HG03558 (cell line): ENCODE data around the gene FBXW7.

Source experiments
- ATAC-seq: cut with Tn5 transposase; IDR thresholded peaks from one replicate; pipeline ENCODE4 v1.9.1; 2021; ENCODE audit warnings: moderate number of reproducible peaks; ENCODE audit not compliant: unreplicated experiment; ENCODE audit errors: extremely low read depth

FBXW7 gene

DNA sequence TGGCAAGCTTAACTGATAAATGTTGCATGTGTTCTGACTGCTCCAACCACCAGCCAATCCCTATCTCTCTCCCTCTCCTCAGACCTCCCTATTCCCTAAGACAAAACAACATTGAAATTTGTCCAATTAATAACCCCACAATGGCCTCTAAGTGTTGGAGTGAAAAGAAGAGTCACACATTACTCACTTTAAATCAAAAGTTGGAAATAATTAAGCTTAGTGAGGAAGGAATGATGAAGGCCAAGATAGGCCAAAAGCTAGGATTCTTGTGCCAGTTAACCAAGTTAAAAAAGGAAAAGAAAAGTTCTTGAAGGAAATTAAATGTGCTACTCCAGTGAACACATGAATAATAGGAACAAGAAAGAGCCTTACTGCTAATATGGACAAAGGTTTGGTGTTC is 55.6 kb downstream of the FBXW7 start:
- ATAC-seq, result no peak

DNA sequence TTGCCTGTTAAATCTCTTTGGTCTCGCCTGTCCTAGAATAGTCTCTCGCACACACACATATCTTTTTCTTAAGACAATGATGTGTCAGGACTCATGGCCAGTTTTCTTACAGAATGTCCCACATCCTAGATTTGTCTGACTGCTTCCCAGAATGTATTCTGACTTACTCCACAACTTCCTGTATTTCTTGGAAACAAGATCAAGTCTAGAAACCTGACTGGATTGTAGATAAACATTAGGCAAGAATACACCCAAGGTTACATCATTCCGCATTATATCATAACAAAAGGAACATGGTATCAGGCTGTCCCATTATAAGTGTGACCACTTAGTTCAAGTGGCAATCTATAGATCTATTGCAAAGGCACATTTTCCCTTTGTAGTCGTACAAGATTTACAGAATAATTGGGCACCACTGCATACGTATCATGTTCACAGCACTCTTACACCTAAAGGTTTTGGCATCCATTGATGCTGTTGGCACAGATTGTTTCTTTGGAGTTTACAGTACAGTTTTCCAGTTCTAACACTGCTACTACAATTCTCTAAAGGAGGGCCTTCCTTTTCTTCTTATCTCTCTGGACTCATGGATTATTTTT is 56.4 kb downstream of the FBXW7 start:
- no peak for ATAC-seq

DNA sequence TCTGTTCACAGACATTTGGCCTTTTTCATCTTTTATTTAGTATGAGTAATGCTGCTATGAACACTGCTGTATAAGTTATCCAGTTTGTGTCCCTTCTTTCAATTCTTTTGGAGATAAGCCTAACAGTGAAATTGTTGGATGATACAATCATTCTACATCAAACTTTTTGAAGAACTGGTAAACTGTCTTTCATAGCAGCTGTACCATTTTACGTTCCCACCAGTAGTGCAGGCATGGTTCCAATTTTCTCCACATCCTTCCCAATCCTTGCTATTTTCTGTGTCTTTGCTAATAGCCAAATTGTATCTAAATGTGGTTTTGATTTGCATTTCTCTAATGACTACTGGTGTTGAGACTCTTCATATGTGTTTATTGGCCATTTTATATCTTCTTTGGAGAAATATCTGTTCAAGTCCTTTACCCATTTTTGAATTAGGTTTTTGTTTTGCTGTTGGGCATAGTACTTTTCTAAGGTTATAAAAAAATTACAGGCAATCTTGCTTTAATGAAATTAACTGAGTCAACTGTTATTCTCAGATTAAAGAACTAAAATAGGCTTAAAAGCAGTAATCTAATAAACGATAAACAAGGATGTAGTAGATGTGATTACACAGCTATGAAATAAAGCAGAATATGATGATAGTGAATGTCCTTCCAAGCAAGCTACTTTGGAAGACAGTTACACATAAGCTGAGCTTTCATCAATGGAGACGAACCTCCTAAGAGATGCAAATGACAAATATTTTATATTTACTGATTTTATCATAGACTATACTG is 57.2 kb downstream of the FBXW7 start:
- ATAC-seq, result no peak

DNA sequence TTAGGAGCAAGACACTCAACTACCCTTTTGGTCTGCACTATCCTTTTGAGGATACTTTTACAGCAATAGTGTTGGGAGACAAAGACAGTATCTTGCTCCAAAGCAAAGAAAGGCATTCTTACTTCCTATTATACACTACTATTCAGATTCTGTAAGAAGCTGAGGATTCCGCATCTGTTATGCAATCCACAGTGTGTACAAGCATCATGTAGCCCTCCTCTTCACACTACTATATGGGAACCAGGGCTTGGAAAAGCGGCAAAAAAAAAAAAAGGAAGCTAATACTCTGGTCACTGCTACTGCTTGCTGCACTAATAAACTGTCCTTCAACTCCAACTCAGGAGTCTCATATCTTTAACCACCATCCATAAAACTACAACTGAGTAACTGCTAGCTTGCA is 59.1 kb downstream of the FBXW7 start:
- no peak for ATAC-seq

DNA sequence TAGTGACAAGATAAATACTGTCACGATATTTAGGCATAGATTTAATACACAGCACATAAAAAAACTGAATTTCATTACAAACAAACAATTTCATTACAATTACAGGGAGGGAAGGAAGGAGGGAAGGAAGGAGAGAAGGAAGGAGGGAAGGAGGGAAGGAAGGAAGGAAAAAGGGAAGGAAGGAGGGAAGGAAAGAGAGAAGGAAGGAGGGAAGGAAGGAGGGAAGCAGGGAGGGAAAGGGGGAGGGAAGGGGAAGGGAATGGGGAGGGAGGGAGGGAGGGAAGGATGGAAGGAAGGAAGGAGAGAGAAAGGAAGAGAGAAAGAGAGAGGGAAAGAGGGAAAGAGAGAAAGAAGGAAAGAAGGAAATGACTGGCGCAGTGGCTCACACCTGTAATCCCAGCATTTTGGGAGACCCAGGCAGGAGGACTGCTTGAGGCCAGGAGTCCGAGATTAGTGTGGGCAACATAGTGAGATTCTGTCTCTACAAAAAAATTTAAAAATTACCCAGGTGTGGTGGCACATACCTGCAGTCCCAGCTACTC is 64.6 kb downstream of the FBXW7 start:
- no peak for ATAC-seq

DNA sequence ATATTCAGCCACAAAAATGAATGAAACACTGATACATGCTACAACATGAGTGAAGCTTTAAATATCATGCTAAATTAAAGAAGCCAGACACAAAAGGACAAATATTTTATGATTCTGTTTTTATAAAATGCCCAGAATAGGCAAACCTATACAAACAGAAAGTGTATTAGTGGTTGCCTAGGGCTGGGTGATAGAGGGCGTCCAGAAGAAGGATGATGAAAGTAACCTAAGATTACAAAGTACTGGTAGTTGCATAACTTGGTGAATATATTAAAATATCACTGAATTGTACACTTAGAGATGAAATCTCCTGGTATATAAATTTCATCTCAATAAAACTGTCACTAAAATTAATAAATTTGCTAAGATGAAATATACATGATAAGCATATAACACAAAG is 67.5 kb downstream of the FBXW7 start:
- ATAC-seq, result no peak

DNA sequence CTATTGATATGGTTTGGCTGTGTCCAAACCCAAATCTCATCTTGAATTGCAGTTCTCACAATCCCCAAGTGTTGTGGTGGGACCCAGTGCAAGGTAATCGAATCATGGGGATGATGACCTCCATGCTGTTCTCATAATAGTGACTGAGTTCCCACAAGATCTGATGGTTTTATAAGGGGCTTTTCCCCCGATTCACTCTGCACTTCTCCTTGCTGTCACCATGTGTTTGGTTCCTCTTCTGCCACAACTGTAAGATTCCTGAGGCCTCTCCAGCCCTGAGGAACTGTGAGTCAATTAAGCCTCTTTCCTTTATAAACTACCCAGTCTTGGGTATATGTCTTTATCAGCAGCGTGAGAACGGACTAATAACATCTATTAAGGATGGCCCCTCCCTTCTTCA is 68.8 kb downstream of the FBXW7 start:
- no peak for ATAC-seq

DNA sequence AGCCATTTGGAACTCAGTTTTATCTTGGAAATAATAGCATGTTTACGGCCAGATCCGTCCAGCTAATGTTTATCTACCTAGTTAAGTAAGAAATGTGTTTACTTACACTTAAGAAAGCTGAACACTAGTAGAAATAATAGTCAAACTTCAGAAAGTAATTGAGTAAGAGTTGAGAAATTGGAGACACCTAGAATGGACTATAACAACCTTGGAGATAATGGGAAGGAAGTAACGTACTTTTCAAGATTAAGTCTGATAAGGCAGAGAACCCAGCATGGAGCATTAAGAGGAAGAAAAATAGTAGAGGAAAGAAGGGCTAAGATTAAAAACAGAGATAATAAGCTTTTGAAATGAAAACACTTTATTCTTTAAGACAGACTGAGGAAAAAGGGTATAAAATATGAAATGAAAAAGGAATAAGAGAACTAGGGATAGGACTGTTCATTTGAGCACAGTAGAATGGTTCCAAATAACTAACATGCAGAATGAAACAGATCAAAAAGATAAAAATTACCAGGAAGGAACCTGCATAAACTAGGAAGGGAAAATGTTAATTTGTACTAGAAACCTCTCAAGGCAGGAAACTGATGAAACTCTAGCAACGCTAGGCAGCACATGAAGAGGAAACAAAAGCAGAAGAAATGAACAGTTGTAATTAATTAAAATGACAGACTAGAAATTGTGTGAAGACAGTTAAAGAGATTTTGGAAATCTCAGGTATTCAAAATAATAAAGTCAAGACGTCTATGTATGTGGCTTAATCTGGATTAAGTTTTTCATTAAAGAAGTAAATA is 71.7 kb downstream of the FBXW7 start:
- ATAC-seq, result no peak

DNA sequence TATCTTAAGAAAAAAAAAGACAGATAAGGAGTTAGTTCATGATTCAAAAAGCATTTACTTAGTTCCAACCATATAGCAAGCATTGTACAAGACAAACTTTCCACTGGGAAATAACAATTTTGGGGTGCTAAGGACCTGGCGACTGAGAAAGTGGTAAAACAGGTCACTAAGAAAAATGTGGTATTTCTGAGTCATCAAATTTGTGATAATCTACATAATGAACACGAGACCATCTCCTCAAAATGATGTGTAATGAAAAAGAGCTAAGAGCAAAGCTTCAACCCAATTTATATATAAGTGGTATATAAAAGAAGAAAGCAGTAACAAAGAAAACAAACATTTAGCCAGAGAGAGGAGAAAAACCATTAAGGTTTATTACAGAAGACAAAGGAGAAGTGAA is 72.3 kb downstream of the FBXW7 start:
- no peak for ATAC-seq

DNA sequence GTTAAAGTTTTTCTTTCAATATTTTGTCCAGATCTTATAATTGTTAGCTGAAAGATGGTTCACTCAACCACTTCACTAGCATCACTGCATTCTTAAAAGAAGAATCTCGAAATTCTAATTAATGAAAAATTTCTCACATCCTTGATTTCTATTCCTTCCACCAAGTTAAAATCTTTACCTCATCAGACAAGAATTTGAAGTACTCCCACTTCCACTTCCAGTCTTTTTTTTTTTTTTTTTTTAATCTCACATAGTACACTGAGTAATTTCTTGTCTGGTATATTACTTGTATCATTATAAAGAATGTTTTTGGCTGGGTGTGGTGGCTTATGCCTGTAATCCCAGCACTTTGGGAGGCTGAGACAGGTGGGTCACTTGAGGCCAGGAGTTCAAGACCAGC is 73.2 kb downstream of the FBXW7 start:
- ATAC-seq, result no peak

DNA sequence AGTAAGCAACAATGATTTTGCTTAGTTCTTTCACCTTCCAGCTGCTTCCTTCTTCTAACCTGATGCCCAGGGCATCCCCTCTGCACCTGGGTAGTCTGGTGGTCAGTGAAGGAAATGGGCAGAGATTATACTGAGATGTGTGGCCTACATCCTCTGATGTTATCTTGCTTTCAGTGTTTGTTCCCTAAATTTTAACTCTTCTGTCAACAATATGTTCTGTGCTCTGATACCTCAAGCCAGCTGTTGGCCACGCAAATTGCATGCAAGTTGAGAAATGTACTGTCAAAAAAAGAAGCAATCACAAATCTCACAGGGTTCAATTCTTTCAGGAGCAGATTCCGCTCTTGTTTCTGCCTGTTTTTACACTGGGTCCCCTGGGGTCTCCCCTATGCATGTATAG is 73.8 kb downstream of the FBXW7 start:
- peak; percentile 62 for ATAC-seq

DNA sequence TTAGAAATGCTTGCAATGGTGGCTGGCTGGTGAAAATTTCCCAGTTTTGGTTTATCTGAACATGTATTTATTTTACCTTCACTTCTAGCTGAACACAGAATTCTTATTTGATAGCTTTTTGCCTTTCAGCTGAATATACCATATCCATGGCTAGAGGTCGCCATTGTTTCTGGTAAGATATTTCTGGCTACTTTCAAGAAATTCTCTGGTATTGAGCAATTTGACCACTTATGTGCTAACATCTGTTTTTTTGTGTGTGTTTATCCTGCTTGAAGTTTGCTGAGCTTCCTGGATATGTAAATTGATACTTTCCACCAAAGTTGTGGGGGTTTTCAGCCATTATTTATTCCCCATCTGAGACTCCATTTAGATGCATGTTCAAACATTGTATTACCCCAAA is 75.4 kb downstream of the FBXW7 start:
- no peak for ATAC-seq

DNA sequence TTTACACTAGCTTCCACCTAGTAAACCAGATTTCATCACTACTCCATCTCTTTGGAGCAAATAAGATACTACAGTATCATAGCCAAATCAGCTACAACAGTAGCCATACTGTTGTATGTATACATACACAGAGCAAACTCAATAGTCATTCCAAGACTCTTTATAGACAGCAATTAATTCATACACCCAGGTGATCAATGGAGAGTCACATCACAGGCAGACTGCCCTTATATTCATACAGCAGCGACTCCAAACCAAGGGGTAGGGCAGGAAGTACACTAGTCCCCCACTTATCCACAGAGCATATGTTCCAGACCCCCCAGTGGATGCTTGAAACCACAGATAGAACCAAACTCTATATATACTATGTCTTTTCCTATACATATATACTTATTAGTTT is 76.6 kb downstream of the FBXW7 start:
- no peak for ATAC-seq

DNA sequence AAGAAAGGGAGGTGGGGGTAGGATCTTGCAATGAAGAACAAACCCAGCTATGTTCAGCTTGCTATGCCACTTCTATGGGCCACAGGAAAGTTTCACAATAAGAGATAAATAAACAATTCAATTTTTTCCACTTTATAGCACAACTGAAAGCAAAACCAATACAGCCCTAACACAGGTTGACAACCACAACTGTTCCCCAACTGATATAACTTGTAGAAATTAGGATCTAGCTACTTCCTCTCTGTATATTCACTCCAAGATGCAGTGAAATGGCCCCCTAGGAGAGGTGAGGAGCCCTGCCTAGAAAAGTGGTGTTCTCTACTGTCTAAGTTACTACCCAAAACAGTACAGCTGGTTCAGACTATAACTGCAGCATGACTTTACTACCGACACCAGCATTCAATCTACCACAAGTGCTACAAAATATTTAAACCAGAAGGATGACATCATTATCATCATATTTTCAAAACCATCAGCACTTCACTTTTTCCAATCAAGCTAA is 77.0 kb downstream of the FBXW7 start:
- no peak for ATAC-seq

DNA sequence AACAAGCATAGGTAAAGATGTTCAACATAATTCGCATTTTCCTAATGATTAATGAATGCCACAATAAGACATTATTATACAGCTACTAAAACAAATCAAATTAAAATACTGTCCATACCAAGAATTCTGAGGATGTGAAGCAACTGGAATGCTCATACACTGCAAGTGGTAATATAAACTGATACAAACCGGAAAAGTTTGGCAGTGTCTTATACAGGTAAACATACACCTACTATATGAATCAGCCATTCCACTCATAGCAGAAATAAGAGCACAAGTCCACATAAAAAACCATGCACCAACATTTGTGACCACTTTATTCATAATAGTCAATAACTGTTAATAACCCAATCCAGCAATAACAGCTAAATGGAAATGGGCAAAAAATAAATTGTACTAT is 79.3 kb downstream of the FBXW7 start:
- ATAC-seq, result no peak

DNA sequence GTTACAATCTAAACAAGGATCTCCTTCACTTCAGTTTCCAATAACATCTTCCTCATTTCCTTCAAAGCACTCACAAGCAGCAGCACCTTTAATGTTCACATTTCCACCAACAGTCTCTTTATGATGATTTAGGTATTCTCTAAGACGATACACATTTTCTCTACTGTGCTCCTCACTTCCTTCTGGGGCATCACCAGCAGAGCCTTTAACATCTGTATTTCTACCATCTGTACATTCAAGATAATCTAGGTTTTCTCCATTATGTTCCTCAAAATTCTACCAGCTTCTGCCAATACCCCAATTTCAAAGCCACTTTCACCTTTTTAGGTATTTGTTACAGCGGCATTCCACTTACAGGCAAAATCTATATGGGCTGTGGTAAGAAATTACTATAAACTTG is 80.6 kb downstream of the FBXW7 start:
- ATAC-seq, result no peak

DNA sequence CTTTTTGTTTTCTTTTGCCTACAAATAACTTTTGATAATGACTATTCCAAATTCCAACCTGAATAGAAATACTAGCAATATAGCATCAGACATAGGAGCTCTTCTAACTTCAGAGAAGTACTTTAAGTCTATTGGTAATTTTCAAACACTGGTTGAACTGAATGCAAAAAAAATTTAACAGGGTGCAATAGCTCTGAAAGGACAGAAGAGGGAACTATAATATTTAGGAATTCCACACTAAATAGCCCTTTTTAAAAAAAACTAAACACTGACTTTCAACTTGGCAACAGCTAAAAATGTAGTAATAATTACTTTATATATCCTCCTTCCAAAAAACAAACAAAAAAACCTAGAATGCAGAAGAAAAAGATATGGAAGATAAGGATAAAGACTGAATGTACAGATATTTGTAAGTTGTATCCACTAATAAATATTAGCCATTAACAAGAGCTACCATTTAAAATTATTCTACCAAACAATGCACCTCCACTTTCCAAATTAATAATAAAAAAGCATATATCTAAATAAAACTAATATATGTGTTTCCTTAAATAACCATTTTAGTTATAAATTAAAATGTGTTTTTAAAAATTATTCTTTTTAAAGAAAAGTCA is 81.4 kb downstream of the FBXW7 start:
- ATAC-seq, result no peak

DNA sequence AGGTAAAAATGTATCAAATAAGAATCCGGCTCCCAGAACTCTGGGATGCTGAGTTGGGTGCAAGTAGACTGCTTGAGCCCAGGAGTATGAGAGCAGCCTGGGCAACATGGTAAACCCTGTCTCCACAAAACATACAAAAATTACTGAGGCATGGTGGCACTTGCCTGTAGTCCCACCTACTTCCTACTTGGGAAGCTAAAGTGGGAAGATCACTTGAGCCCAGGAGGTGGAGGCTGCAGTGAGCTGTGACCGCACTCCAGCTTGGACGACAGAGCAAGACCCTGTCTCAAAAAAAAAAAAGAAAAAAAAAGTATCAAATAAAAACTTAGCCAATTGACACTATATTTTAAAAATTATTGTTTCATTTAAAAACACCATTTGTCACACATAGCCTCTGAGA is 84.4 kb downstream of the FBXW7 start:
- no peak for ATAC-seq

DNA sequence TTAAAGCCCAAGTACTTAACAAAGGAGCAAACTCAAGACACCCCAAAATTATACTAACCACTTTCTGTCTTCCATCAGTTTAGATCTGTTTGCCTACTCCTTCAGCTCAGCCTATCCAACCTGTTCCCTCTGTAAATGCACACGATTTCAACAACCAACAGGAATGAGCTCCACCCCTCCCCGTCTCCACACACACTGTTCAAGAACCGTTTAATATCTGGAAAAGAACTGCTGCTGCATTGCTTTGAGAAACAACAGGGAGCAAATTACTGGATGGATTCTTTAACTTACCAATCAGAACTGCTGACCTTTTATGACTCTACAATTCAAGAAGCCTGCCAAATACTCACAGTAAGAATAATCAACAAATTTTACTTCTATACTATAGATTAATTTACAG is 87.0 kb downstream of the FBXW7 start:
- no peak for ATAC-seq

DNA sequence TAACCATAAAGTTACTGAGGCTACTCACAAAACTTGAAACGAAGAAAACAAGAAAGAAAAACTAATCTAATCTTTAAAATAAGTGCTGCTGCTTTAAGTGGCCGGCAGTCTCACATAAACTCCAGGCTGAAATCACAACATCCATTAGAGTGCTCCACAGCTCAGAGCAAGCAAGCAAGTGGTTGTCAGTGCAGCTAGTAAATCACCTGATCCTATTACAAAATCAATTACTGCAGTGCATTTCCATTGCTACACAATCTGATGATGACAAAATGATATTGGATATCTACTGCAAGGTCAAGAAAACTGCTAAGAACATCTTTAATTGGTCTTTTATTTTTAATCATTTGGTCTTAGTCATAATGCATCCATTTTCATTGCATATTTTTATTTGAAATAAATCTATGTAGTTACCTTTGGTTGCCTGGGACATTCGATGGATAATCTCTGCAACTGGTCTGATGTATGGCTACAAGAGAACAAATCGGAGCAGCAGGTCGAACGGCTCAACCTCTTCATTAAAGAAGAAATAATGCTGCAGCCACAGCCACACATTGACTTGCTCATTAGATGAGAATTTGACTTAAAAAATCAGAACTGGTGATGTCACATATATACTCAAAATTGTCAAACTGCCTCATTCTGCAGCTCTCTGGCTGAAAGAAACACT is 87.7 kb downstream of the FBXW7 start:
- ATAC-seq, result no peak
